ENCODE results near the gene CEP112. TPM values are rescaled to one million over a fixed set of nuclear protein-coding genes. Genes with fewer than 3 reads are reported as not detected.

Gene CEP112
- total RNA-seq, 1 donor from 2014 or later: 9.5 TPM

DNA sequence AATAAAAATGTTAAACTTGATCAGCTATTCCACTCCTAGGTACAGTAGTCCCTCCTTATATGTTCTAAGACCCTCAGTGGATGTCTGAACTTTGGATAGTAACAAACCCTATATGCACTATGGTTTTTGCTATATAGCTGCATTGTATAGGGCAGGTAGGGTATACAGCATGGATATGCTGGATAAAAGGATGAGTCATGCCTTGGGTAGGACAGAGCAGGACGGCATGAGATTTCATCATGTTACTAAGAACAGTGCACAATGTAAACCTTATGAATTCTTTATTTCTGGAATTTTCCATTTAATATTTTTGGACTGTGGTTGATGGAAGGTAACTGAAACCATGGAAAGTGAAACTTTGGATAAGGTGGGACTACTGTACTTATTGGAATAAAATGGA lies 235.1 kb downstream of the CEP112 start:
- no peak overlapping the region for H3K4me3 Mint-ChIP-seq (ENCODE audit: unreplicated experiment)
- no peak overlapping the region for H3K27ac Mint-ChIP-seq (ENCODE audit: unreplicated experiment)
- peaks cover 23% of the 10 kb centered on the region for H3K9me3 Mint-ChIP-seq (ENCODE audit: unreplicated experiment)
- no peak for TF ChIP-seq CTCF (IDR thresholded peaks at IDR 0.05)
- DNase-seq (ENCODE audit: extremely low spot score, unreplicated experiment): no peak
- H3K36me3 Mint-ChIP-seq (ENCODE audit: unreplicated experiment): peaks cover 7% of the 10 kb centered on the region
- no peaks in the 10 kb centered on the region for H3K27me3 Mint-ChIP-seq (ENCODE audit: unreplicated experiment)
- H3K4me1 Mint-ChIP-seq (ENCODE audit: unreplicated experiment): peaks cover 4% of the 10 kb centered on the region

GRCh38 chr17:65954148-65954449 lies 237.8 kb downstream of the CEP112 start:
- H3K4me1 Mint-ChIP-seq (ENCODE audit: unreplicated experiment): peaks cover 4% of the 10 kb centered on the region
- no peak for TF ChIP-seq CTCF (IDR thresholded peaks at IDR 0.05)
- no peak overlapping the region for H3K4me3 Mint-ChIP-seq (ENCODE audit: unreplicated experiment)
- peaks cover 7% of the 10 kb centered on the region for H3K36me3 Mint-ChIP-seq (ENCODE audit: unreplicated experiment)
- no peak overlapping the region for H3K27ac Mint-ChIP-seq (ENCODE audit: unreplicated experiment)
- H3K27me3 Mint-ChIP-seq (ENCODE audit: unreplicated experiment): no peaks in the 10 kb centered on the region
- H3K9me3 Mint-ChIP-seq (ENCODE audit: unreplicated experiment): peaks cover 24% of the 10 kb centered on the region
- no peak for DNase-seq (ENCODE audit: extremely low spot score, unreplicated experiment)

- H3K9me3 Mint-ChIP-seq (ENCODE audit: unreplicated experiment): peaks cover 24% of the 10 kb centered on the region
- no peak overlapping the region for H3K27ac Mint-ChIP-seq (ENCODE audit: unreplicated experiment)
- H3K4me3 Mint-ChIP-seq (ENCODE audit: unreplicated experiment): no peak overlapping the region
- no peak for TF ChIP-seq CTCF (IDR thresholded peaks at IDR 0.05)
- no peak for DNase-seq (ENCODE audit: extremely low spot score, unreplicated experiment)
- H3K27me3 Mint-ChIP-seq (ENCODE audit: unreplicated experiment): no peaks in the 10 kb centered on the region
- peaks cover 7% of the 10 kb centered on the region for H3K4me1 Mint-ChIP-seq (ENCODE audit: unreplicated experiment)
- H3K36me3 Mint-ChIP-seq (ENCODE audit: unreplicated experiment): peaks cover 7% of the 10 kb centered on the region
Observed at GRCh38 chr17:65953316-65954147, 238.4 kb downstream of the CEP112 start.

DNA sequence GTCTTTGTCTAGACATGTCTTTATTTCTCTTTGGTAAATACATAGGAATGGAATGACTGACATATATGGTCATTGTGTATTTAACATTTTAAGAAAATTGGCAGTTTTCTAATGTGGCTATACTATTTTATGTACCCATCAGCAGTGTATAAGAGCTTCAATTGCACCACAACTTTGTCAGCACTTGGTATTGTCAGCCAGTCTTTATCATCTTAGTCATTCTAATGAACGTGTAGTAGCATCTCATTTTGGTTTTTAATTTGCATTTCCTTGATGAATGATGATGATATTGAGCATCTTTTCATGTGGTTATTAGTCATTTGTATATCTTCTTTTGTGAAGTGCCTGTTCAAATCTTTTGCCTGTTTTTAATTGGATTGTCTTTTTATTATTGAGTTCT lies 239.3 kb downstream of the CEP112 start:
- Mint-ChIP-seq H3K27me3 (ENCODE audit: unreplicated experiment) (no peaks in the 10 kb centered on the region), H3K9me3 (ENCODE audit: unreplicated experiment) (peaks cover 24% of the 10 kb centered on the region), H3K4me3 (ENCODE audit: unreplicated experiment) (no peak overlapping the region), H3K27ac (ENCODE audit: unreplicated experiment) (no peak overlapping the region), H3K4me1 (ENCODE audit: unreplicated experiment) (peaks cover 7% of the 10 kb centered on the region), H3K36me3 (ENCODE audit: unreplicated experiment) (peaks cover 7% of the 10 kb centered on the region)
- no peak for TF ChIP-seq CTCF (IDR thresholded peaks at IDR 0.05)
- no peak for DNase-seq (ENCODE audit: extremely low spot score, unreplicated experiment)

- Mint-ChIP-seq H3K4me3 (ENCODE audit: unreplicated experiment) (no peak overlapping the region), H3K27me3 (ENCODE audit: unreplicated experiment) (no peaks in the 10 kb centered on the region), H3K27ac (ENCODE audit: unreplicated experiment) (no peak overlapping the region), H3K4me1 (ENCODE audit: unreplicated experiment) (peaks cover 7% of the 10 kb centered on the region), H3K9me3 (ENCODE audit: unreplicated experiment) (peaks cover 24% of the 10 kb centered on the region), H3K36me3 (ENCODE audit: unreplicated experiment) (peaks cover 7% of the 10 kb centered on the region)
- no peak for TF ChIP-seq CTCF (IDR thresholded peaks at IDR 0.05)
- no peak for DNase-seq (ENCODE audit: extremely low spot score, unreplicated experiment)
Observed at GRCh38 chr17:65952015-65952414, 239.9 kb downstream of the CEP112 start.

All from osteocyte (in vitro differentiated cells).